ENCODE results near the gene KPRP. TPM values are rescaled to one million over a fixed set of nuclear protein-coding genes. Genes with fewer than 3 reads are reported as not detected.

The KPRP gene, protein sequence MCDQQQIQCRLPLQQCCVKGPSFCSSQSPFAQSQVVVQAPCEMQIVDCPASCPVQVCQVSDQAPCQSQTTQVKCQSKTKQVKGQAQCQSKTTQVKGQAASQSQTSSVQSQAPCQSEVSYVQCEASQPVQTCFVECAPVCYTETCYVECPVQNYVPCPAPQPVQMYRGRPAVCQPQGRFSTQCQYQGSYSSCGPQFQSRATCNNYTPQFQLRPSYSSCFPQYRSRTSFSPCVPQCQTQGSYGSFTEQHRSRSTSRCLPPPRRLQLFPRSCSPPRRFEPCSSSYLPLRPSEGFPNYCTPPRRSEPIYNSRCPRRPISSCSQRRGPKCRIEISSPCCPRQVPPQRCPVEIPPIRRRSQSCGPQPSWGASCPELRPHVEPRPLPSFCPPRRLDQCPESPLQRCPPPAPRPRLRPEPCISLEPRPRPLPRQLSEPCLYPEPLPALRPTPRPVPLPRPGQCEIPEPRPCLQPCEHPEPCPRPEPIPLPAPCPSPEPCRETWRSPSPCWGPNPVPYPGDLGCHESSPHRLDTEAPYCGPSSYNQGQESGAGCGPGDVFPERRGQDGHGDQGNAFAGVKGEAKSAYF
- total RNA-seq (2014; rRNA removed; shearing (Covaris generic)) = not detected in 2 replicates

GRCh38 chr1:152757747-152758146 is at the start of gene KPRP:
TSS of gene KPRP (plus strand) at chr1:152758025. CDS start at chr1:152759589, 1,564 bp downstream.
- DNase-seq (ENCODE audit: low read depth) = no peak

- no peak for DNase-seq (ENCODE audit: low read depth)
Observed at GRCh38 chr1:152718238-152718637, 39.6 kb upstream of the KPRP start.

DNA sequence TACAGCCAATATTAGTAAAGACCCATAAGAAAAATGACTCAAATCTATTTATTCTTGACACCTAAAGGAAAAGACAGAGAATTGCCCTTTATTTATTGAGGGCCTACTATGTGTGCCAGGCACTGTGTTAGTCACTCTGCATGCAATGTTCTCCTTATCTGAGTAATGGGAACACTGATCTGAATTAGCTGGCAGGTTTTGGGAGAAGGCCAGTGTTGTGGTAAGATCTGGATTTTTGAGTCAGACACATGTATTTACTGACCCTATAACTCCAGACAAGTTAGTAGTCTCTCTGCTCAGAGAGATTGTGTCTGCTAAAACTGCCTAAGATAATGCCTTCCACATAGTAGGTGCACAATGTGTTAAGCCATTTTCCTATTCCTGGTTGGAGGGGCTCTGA is 32.6 kb upstream of the KPRP start:
- no peak for DNase-seq (ENCODE audit: low read depth)

DNA sequence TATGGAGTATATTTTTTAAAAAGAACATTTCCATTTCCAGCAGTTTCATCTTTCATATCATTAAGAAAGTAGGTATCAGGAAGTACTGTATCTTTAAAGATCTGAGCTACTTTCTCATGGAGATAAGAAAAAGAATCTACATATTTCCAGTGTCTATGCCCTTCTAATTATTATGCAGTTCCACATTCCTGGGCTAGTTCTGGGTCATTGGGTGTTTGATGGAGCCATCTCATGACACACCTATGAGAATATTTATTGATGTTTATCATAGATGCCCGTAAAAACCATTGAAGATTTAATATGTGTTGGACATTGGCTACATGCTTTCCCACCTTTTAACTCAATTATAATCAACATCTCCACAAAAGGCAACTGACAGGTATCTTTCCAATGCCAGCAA is 28.8 kb upstream of the KPRP start:
- no peak for DNase-seq (ENCODE audit: low read depth)

GRCh38 chr1:152735648-152736047 is 22.2 kb upstream of the KPRP start:
- no peak for DNase-seq (ENCODE audit: low read depth)

DNA sequence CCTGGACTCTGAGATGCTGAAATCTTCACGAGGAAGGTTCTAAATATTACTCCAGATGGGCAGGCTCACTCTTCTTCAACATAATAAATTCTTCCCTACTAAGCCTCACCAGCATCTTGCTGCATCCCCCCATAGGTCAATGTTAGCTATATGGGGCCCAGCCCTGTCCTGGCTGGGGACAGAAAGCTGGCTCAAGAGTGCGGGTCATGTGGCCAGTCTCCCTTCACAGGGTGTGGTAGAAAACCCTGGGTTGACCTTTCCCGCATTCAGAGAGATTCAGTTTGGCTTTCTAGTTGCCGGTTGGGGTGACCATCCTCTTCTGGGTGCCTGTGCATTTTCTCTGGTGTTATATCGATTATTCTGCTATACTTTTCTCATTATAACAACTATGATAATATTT is 19.8 kb upstream of the KPRP start:
- DNase-seq (ENCODE audit: low read depth) = no peak

DNA sequence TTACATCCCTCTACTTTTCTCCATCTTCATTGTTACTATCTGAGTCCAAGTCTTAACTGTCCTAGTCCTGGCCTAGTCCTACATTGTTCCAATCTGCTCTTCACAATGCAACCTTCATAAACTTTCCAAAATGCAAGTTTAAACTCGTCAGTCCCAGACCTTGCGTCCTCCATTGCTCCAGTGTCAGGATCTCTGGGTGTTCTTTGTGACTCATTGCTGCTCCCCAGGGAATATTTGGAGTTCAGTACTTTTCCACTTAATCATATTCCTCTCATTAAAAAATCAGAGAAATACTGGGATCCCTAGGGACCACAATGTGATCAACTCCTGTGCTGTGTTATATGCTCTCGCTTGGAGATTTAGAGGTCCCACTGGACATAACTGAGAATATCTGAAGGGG is 18.0 kb upstream of the KPRP start:
- no peak for DNase-seq (ENCODE audit: low read depth)

GRCh38 chr1:152741656-152742055 is 16.2 kb upstream of the KPRP start:
- DNase-seq (ENCODE audit: low read depth) = no peak

DNA sequence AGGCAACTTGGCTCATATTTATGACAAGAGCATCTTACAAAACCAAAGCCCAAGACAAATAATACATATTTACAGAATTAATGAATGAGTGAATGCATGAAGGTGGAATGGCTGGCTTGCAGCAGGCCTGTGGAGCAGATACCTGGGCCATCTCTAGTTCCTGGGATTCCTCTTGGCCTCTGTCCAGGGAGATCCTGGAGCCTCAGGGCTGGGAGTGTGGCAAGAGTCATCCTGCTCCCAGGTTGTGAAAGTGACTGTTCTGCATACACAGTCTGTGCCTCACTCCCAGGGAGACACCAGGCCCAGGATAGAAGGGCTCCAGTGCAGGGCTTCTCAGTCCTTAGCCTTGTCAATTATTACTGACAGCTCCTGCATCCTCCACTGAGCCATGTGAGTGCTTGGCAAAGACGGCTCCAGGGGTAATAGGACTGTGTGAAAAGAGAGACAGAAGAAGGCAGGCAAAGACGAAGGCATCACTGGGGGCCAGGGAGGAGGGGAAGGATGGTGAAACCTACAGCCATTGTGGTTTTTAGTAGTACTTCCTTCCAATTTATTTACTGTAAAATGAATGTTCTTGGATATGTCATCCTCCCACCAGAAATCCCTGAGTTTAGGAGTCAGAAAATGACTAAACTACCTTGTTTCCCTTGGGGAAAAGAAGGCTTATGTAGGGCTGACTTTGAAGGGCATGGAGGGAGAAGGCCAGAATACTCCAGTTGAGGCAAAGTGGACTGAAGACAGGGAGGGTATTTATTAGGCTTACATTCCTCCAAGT is 14.3 kb upstream of the KPRP start:
- DNase-seq (ENCODE audit: low read depth) = no peak

- DNase-seq (ENCODE audit: low read depth) = peak; percentile 62
Observed at GRCh38 chr1:152745289-152745704, 12.5 kb upstream of the KPRP start.

- no peak for DNase-seq (ENCODE audit: low read depth)
Observed at GRCh38 chr1:152745765-152746444, 11.9 kb upstream of the KPRP start.

GRCh38 chr1:152747831-152748230 is 10.0 kb upstream of the KPRP start:
- no peak for DNase-seq (ENCODE audit: low read depth)

- peak; percentile 79 for DNase-seq (ENCODE audit: low read depth)
Observed at GRCh38 chr1:152752225-152752624, 5.6 kb upstream of the KPRP start.

DNA sequence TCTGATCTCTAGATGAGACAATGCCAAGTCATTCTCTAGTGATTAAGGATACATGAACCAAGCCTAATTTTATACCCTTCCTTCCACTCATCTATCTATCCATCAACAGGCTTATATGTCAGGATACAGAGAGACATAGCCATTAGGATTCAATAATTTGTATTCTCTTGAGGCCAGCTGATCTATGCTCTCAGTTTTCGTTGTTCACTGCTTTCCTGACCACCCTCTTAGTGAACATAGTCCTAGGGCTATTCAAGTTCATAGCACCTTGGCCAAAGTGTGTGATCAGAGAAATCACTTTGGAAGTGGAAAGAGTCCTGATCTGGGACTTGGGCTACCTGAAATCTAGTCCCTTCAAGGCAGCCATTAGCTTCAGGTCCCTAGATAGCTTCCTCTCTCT is 4.2 kb upstream of the KPRP start:
- no peak for DNase-seq (ENCODE audit: low read depth)

DNA sequence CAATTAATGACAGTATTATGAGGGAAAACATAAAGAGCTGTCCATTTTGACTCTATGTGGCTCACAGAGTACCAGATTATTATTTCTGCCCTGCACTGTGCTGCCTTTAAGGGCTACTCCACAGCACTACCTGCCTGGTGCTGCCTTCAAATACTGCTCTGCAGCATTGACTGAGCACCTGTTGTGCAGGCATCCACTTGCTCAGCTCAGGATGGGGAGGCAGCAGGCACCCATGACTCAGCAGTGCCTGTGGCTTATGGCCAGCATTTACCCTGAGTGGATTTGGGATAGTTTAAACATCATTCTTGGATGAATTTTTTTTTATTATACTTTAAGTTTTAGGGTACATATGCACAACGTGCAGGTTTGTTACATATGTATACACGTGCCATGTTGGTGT is 953 bp upstream of the KPRP start:
- peak; percentile 26 for DNase-seq (ENCODE audit: low read depth)

- no peak for DNase-seq (ENCODE audit: low read depth)
Observed at GRCh38 chr1:152758636-152759035, 811 bp downstream of the KPRP start.

DNA sequence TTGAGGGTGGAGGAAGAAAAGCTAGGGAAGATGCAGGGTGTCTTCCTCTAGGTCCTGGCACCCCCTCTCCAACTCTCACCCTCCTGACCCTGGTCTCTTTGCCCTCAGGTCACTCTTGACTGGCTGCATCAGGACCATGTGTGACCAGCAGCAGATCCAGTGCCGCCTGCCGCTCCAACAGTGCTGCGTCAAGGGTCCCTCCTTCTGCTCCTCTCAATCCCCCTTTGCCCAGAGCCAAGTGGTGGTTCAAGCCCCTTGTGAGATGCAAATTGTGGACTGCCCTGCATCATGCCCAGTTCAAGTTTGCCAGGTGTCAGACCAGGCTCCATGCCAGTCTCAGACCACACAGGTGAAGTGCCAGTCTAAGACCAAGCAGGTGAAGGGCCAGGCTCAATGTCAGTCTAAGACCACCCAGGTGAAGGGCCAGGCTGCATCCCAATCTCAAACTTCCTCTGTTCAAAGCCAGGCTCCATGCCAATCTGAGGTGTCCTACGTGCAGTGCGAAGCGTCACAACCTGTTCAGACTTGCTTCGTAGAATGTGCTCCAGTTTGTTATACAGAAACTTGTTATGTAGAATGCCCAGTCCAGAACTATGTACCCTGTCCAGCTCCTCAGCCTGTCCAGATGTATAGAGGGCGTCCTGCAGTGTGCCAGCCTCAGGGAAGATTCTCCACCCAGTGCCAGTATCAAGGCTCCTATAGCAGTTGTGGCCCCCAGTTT is 1.8 kb downstream of the KPRP start:
- DNase-seq (ENCODE audit: low read depth) = no peak

- DNase-seq (ENCODE audit: low read depth) = no peak
Observed at GRCh38 chr1:152760551-152761190, 2.8 kb downstream of the KPRP start.

DNA sequence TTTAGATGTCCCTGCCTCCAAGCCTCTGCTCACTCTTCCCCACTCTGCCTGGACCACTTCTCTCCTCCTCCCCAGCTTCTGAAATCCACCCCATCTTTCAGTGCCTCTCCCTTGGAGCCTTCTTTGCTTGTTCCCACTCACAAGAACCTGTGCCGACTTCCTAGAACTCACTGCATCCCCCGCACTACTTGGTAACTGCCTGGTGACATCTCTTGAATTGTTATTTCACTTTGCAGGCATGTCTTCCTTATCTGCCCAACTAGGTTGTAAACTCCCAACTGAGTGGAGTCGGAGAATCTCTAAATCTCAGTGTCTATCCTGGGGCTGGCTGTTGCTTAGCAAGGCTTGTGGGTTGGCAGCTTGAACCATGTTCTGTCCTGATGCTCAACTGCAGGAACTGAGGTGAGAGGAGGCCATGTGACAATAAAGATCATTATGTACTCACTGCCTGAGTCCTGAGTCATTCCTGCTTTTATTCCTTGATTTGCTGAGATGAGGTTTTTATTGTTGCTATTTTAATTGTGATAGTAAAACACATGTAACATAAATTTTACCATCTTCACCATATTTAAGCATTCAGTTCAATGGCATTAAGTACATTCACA is 3.9 kb downstream of the KPRP start:
- DNase-seq (ENCODE audit: low read depth) = no peak

- DNase-seq (ENCODE audit: low read depth) = no peak
Observed at GRCh38 chr1:152768847-152769533, 11.2 kb downstream of the KPRP start.
